Activated CD4-positive, CD25-positive, alpha-beta regulatory T cell (primary cell): Measurements from ENCODE around the gene CARD19.
A peak's percentile ranks its signal among the peaks of the same experiment; 100 is the strongest.

ENCODE experiments used
- DNase-seq, 4 experiments: peaks; one replicate each; lab custom pipeline; 2025; lab: John Stamatoyannopoulos, UW

CARD19 gene, protein sequence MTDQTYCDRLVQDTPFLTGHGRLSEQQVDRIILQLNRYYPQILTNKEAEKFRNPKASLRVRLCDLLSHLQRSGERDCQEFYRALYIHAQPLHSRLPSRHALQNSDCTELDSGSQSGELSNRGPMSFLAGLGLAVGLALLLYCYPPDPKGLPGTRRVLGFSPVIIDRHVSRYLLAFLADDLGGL

DNA sequence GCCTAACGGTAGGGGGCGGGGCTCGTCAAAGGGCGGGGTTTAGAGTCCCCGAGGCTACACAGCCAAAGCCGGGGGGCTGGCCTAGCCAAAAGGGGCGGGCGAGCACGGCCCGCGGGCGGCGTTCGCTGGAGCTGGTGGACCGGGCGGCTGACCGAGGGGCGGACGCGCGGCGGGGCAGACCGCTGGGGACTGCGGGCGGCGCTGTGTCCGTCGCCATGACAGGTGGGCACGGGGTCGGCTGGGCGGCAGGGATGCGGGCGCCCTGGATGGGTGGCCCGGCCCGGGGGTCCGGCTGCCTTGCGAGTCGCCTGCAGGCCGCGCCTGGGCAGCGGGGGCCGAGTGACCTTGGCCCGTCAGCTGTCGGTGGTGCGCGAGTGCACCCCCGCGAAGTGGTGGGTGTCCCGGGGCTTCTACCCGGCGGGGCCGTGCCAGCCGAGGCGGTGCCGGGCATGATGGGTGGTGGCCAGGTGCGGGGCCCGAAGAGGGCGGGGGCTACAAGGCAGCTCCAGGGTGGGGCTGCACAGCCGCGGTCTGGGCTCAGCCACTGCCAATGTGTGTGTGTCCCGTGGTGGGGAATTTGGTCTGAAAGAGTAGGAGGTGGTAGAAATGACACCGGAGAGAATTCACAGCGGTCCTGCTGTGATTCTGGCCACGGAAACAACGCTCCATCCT lies at the start of gene CARD19:
TSS of gene CARD19 (plus strand) at position 87 of the 672 bp plus-strand sequence. CDS start at position 216, 129 bp downstream.
- DNase-seq: peak in 2 of 4 experiments; percentile 39 to 45

DNA sequence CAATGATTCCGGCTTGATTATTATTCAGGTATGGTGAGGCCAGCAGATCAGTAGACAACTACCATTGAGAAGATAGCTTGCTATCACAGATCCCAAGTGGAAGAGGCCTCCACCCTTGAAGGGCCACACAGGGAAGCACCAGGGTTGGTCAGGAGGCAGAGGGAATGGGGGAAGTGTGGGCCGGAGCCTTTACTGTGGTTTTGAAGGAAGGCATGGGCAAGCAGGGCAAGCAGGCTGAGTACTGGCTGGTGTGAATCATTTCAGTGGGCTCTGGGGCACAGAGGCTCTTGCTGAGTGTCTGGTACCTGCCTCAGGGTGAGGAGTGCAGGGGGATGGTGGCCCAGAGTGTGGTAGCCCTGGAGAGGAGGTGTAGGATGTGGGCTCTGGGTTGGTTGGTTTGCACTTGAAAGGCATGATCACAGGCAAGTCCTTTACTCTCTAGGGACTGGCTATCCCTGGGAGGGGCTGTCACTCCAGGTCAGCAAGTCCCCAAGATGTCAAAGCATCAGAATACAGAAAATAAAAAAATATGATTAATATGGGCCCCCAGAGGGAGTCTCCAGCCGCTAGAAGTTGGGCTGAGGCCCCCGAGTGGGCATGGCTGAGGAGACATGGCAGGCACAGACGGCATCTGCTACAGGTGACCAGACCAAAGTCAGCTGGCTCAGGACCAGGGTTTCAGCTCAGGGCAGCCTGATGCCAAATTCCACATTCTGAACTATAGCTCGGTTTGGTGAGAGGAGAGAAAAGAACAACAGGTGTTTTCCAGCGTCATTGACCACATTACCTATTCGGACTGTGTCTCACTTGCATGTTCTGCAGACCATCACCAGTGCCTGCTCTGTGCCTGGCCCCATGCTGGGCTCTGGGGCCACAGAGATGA lies 47.2 kb upstream of the CARD19 start:
- no peak for DNase-seq

DNA sequence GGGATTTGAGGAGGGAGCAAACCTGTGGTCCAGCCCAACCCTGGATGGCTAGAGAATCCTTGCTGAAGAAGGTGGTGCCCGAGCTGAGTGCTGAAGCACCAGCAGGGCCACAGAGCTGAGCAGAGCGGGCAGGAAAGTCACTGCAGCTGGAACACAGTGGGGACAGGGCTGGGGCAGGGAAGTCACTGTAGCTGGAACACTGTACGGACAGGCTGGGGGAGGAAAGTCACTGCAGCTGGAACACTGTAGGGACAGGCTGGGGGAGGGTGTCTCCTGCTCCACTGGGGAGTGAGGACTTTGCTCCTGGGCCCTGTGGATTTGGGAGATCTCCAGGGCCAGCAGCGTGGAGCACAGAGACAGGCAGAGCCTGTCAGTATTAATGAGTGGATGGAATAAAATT lies 46.5 kb upstream of the CARD19 start:
- no peak for DNase-seq

DNA sequence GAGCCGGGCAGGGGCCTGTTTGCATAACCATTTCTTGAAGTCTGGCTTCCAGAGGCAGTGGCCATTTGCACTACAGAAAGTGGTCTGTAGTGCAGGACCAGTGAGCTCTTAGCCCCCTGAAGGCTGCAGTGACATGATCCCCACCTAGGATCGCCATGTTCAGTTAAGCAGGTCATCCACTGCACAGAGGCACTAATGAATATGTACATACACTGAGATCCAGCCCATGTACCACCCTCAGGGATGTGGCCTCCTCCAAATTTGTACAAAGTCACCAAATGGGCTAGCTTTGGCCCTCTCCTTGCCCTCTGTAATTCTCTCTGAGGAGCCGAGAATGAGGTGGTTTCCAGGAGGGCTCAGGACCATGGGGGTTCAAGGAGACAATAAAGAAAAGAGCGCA lies 45.8 kb upstream of the CARD19 start:
- DNase-seq: no peak

DNA sequence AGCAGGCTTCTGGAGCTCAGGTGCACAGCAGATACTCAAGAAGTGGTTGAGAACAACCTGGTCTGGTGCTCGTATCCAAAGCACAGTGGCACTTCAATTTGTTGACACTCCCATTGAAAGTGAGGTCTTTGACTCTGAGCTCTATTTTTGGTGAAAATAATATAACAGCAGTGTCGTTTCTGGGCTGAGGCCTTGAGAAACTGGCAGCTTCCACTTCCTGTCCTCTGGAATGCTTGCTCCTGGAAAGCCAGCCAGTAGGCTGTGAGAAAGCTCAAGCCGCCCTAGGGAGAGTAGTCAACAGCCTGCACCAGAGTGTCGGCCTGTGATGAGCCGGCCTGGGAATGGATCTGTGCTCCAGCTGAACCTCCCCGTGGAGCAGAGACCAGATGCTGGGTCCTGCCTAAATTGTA lies 44.3 kb upstream of the CARD19 start:
- DNase-seq: no peak

DNA sequence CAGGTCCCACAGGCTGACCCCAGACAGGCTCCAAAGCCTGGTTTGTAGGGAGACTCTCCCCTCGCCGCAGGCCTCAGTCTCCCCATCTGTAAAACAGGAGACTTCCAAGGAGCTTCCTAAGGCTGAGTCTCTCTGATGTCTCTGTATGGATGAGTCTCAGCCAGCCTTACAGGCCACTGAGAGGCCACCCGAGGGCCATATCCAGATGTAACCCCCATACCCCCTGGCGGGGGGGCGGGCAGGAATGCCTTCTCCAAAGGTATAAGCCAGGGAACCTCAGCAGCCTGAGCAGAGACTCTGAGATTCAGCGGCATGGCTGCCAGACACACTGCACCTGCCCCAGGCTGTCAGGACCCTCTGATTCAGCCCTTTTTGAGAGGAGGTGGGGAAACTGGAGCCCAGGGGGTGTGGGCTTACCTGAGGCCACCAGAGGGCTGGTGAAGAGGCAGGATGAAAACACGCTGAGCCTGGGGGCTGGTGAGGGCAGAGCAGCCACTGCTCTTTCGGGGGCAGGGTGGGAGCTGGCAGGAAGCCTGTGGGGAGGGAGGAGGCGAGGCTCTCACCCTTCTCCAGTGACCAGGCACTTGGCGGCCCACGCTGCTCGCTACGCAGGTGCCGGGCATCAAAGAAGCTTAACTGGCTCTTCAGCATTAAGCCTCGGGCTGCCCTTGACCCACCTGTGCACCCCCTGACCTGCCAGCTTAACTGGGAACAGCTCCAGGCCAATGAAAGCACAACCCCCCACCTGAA lies 43.1 kb upstream of the CARD19 start:
- no peak for DNase-seq

DNA sequence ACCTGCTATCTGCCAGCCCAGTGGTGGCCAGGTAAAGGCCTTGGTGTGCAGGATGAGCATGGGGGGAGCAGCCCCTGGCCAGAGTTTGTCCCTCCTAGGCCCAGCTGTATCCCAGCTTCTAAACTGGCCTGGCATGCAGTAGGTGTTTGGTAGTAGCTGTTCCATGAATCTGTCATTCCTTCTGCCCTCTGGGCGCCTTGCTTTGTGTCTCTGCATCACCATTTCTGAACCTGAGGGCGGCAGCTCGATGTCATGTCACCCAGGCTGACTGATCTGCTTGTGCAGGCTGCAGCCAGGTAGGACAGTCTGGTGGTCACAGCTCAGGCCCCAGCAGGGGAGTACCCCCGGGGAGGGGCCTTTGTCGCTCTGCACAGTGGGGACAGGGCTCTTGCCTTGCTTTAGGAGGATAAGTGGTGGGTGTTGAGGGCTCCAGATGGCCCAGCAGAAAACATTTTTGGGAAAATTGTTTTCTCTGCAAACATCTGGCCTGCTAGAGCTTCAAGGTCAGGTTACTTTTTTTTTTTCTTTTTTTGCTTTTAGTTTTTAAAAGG lies 42.2 kb upstream of the CARD19 start:
- DNase-seq: no peak

DNA sequence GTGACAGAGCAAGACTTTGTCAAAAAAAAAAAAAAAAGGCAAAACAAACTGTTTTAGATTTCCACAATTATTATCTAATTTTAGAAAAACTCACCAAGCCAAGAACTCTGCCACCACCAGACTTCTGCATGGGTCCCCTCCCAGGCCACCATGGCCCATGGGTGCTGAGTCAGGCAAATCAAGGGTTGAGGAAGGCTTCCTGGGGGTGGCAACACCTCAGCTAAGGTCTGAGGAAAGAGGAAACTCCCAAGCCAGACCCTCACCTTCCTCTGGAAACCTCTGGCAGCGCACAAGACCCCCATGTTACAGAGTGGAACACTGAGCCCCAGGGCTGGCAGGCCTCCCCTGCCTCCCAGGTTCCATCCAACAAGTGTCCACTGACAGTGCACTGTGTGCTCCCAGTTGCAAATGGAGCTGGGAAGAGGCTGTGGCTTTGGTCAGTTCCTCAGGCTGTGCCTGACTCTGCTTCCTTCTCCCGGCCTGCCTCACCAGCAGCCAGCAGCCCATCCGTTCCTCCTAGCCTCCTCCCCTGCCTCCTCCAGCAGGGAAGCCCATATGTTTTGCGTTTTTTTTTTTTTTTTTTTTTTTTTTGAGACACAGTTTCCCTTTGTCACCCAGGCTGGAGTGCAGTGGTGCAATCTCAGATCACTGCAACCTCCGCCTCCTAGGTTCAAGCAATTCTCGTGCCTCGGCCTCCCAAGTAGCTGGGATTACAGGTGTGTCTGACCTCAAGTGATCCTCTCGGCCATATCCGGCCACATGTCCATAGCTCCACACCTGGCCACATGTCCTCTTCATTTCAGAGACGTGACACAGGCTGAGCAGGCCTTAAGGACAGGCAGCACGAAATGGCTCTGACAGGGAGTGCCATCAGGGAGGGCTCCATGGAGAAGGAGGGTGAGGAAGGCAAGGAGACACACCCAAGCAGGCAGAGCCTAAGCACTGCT lies 41.0 kb upstream of the CARD19 start:
- no peak for DNase-seq

DNA sequence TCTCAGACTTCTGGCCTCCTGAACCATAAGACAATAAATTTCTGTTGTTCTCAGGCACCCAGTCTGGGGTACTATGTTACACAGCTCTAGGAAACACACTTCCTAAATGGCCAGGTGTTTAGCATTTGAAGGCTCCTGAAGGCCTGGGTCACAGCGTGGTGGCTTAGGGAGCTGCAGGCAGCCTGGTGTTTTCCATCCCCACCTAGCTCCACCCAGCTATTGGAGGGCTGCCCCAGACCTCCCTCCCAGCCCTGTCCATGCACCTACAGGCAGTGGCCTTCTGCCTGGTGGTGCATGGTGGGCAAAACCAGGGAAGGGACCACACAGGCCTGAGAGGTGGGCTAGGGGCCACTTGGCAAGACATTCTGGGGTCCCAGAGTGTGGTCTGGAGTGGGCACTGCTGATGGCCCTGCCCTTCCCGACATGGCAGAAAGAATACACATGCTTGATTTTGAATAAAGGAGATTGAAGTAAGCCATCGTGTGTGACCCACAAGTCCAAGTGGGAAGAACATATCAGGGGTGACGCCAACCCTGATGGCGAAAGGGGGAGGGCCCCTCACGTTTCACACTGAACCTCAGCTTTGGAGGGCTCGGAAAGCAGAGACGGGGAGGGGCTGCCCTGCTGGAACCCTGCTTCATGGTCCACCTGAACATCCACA lies 38.8 kb upstream of the CARD19 start:
- no peak for DNase-seq

DNA sequence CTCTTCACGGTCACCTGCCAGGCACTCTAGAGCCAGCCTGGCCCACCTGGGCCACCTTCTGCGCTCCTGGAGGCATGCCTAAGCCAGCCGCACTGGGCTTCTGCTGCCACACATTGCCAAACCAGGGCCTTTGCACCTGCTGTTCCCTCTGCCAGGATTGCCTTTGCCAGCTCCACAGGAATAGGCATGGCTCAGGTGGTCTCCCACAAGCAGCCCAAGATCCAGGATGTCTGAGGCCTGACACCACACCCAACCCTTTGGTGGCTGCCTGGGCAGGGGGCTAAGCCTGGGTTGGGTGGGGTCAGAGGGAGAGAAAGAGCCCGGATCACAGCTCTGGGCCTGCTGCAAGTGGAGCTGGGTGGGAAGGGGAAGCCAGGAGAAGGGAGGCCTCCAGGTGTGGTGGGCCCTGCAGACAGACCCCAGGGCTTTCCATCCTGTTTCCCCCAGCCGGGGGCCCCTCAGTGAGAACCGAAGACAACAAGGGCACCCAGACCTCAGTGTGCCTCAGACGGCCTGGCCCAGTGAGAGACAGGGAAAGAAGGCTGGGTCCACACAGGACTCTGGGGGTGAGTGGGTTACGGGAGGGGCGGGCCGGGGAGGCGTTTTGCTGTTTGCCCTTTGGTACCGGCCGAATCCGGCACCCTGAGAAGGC lies 38.2 kb upstream of the CARD19 start:
- DNase-seq: no peak

DNA sequence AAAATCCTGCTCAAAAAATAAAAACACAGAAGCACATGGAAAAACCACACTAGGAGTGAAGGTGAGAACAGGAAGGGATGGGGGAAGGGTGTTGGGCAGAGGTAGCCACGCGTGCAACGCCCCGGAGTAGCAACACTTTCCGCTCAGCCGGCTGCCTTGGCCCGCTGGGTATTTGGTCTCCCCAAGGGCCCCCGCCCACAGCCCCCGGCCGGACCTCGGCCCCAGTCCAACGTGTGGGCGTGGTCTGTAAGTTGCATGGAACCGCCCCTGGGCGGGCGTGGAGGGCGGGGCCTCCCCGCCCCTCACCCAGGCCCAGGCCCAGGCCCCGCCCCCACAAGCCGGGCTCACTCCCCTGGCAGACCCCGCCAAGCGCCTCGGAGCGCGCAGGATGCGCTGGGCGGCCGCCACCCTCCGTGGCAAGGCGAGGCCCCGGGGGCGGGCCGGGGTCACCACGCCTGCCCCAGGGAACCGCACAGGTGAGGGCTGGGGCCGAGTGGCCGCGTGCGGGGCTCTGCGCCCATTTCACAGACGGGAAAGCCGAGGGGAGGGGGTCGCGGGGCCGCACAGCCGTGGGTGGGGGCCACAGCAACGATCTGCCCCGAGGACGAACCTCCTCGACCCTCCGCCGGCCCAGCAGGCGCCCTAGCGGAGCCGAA lies 37.5 kb upstream of the CARD19 start, which contains the start of gene SUSD3:
TSS of gene SUSD3 (plus strand) at position 347 of the 656 bp plus-strand sequence. CDS start at position 389, 42 bp downstream.
- peak; percentile 34 to 61 (median 48) for DNase-seq

DNA sequence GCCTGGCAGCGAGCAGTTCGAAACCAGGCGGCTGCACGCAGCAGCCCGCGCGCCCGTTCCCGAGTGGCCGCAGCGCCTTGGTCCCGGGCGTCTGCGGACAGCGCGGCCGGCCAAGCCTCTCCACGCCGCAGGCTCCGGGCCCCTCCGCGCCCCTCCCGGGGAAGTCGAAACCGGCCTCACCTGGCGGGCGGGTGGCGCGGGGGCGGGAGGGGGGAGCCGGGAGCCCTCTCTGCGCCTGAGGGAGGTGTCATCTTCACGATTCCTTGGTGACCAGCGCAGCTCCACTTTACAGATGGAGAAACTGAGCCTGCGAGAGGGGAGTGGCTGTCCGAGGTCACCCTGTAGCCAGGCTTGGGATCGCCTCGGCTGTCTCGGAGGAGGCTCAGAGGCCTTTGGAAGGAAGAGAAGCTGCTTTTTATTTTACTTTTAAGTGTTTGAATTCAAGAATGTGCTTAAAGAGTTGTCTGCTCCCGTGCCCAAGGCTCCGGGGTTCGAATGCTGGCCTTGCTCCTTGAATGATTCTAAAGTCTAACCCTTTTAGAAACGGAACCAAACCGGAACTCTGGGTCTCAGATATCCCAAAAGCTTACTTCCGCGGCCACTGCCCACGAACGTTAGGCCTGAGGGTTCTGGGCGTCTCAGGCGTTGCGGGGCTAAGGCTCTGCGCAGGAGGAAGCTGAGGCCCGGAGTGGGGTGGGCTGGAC lies 36.9 kb upstream of the CARD19 start:
- DNase-seq: no peak

DNA sequence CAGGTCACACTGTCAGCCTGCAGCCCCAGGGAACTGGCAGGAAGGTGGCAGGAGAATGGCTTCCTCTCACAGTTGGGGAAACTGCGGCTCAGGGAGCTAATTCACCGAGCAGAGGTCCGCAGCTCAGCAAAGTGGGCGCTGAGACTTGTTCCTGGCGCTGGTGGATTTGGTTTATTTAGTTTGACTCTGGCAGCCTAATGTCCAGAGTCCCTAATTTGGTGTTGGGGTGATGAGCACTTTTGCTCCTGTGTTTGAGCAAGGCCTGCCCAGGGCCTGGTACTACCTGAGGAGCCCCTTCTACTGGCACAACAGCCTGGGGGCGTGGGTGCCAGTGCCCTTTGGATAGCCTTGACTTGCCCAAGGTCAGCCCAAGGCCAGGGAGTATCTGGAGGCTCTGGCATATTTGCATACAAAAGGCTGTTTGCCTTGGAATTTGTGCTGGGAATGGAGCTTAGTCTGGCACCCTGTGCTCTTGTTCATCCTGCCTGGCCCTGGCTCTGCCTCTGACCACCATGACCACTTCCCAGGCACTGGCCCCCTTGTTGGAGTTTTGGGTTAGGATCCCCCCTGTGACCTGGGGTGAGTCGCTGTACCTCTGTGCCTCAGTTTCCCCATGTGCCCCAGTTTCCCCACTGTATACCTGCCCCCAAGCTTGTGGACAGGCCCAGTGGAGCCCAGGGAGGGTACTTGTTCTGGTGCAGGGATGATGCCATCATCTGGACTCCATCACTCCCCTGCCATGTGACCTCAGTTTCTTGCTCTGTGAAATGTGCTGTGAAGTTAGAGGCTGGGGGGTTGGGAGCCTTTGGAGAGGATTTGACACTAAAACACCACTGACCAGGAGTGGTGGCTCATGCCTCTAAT lies 36.1 kb upstream of the CARD19 start:
- no peak for DNase-seq

DNA sequence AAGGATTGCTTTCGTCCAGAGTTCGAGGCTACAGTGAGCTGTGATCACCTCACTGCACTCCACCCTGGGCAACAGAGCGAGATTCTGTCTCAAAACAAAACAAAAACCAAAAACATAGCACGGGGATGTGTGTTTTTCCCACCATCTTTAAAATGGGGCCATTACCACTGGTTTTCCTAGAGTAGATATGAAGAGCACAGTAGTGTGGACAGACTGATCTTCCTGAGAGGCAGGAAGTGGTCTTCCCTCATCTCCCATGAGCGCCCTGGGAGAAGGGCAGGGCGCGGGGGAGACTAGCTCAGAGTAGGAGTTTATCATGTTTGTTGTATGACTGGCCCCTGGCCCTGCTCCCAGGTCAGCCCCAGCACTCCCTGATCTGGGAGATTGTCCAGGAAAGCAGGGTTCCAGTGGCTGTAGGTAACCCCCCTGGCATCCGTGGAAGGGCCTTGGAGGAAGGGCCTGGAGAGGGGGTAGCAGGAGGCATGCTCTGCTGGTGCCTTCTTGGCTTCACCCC lies 35.2 kb upstream of the CARD19 start:
- no peak for DNase-seq

DNA sequence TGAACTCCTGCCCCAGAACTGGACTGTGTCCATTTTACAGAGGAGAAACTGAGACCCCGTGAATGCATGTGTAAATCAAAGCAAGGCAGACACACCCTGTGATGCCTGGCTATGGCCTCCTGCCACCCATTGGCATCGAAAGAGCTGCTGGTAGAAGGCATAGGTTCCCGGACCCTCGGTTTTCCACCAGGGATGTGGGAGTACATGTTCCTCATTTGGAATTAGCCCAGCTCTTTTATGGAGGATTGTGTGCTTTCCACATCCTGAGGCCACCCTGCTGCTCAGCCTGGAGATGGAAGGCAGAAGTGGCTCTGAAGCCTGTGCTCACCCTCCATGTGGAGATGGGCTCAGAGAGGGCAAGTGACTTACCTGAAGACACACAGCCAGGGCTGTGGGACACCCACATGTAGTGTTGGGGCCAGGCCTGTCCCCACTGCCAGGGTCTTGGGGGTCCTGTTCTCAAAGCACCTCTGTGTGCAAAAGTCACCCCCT lies 34.7 kb upstream of the CARD19 start:
- DNase-seq: no peak

DNA sequence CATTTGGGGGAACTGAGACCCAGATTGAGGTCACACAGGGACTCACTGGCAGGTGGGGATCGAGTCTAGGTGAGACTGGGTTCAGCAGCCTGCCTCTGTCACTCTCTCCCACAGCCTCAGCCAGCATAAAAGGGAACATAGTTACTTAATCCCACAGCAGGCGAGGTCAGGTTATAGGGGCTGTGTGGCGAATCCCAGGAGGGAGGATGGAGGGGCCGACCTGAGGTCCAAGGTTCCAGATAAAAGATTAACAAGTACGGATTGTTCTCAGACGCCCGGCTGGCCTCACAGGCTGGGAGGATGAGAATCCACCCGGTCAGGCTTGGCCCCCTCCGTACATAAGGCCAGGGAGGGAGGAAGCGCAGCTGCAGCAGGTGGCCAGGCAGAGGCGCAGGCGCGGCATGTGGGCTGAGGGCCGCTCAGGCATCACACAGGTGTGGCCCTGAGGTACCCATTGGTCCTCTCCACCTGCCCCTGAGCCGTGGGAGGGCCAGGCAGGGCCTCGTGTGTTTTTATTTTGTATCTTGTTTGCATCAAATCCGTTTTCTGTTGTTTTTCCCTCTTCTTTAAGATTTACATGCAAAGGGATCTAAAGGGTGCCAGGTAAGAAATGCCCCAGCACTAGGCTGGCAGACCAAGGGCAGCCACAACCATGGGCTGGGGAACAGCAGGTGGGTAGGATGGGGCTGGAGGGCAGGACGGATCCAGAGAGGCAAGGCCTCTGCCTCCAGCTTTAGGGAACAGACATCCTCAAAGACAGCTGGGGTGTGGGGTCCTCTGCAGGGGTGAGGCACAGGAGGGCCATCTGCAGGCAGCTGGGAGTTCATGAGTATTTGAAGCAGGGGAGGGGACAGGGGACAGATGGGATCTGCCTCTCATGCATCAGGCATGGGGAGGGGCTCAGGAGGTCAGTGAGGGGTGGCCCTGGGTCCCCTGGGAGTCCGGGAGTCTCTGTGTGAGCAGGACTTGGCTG lies 33.9 kb upstream of the CARD19 start:
- DNase-seq: peak in 2 of 4 experiments; percentile 21 to 31
